Measurements from ENCODE around the gene MINDY2. TPM values are rescaled to one million over a fixed set of nuclear protein-coding genes. Genes with fewer than 3 reads are reported as not detected.

MINDY2 gene
- 1 to 10 TPM; 2.1 to 7.5 (median 3.8) TPM for polyA plus RNA-seq

- 0% methylated on average over 74 to 75 of the region's 75 CpGs for WGBS, 3 donors
- peak within 1 kb of the TSS; percentile 82 for H3K27ac ChIP-seq (ENCODE audit: low read depth, low read length)
Measured at GRCh38 chr15:58770857-58771620, at the start of gene MINDY2. Gene MINDY2, plus strand, starts transcription at chr15:58771302. Its CDS starts 94 bp downstream, at chr15:58771396.

GRCh38 chr15:58724466-58724865 is 46.6 kb upstream of the MINDY2 start:
- no peak overlapping the region for H3K27ac ChIP-seq (ENCODE audit: low read depth, low read length)
- WGBS, 3 donors, result 35 to 77% (median 37%) methylated on average over 1 of the region's 1 CpG

GRCh38 chr15:58726867-58727266 is 44.2 kb upstream of the MINDY2 start:
- H3K27ac ChIP-seq (ENCODE audit: low read depth, low read length), result no peak overlapping the region
- 89 to 91% (median 90%) methylated on average over 12 of the region's 12 CpGs for WGBS, 3 donors

GRCh38 chr15:58731756-58732535 is 39.2 kb upstream of the MINDY2 start:
- no peak overlapping the region for H3K27ac ChIP-seq (ENCODE audit: low read depth, low read length)
- WGBS, 3 donors, result 81 to 92% (median 88%) methylated on average over 5 of the region's 5 CpGs

- 94 to 96% (median 95%) methylated on average over 4 of the region's 4 CpGs for WGBS, 3 donors
- H3K27ac ChIP-seq (ENCODE audit: low read depth, low read length), result no peak overlapping the region
Measured at GRCh38 chr15:58732625-58733363, 38.3 kb upstream of the MINDY2 start.

- 27 to 61% (median 53%) methylated on average over 2 of the region's 2 CpGs for WGBS, 3 donors
- H3K27ac ChIP-seq (ENCODE audit: low read depth, low read length), result no peak overlapping the region
Measured at GRCh38 chr15:58734859-58735258, 36.2 kb upstream of the MINDY2 start.

- H3K27ac ChIP-seq (ENCODE audit: low read depth, low read length), result no peak overlapping the region
- WGBS, 3 donors, result 72 to 77% (median 74%) methylated on average over 2 of the region's 2 CpGs
Measured at GRCh38 chr15:58736018-58736643, 35.0 kb upstream of the MINDY2 start.

- no peak overlapping the region for H3K27ac ChIP-seq (ENCODE audit: low read depth, low read length)
- 76 to 92% (median 92%) methylated on average over 3 of the region's 3 CpGs for WGBS, 3 donors
Measured at GRCh38 chr15:58737298-58737697, 33.8 kb upstream of the MINDY2 start.

GRCh38 chr15:58738046-58738707 is 32.9 kb upstream of the MINDY2 start:
- WGBS, 3 donors, result 63 to 80% (median 63%) methylated on average over 1 of the region's 1 CpG

GRCh38 chr15:58740436-58740835 is 30.7 kb upstream of the MINDY2 start:
- no peak overlapping the region for H3K27ac ChIP-seq (ENCODE audit: low read depth, low read length)
- WGBS, 3 donors, result 88 to 93% (median 91%) methylated on average over 4 of the region's 4 CpGs

More at GRCh38 chr15:58738046-58738707, 32.9 kb upstream of the MINDY2 start:
- H3K27ac ChIP-seq (ENCODE audit: low read depth, low read length), result no peak overlapping the region

GRCh38 chr15:58741032-58741431 is 30.1 kb upstream of the MINDY2 start:
- no peak overlapping the region for H3K27ac ChIP-seq (ENCODE audit: low read depth, low read length)
- 69 to 93% (median 86%) methylated on average over 2 of the region's 2 CpGs for WGBS, 3 donors

- H3K27ac ChIP-seq (ENCODE audit: low read depth, low read length), result no peak overlapping the region
- WGBS, 3 donors, result 67 to 81% (median 75%) methylated on average over 8 of the region's 8 CpGs
Measured at GRCh38 chr15:58742022-58742813, 28.9 kb upstream of the MINDY2 start.

GRCh38 chr15:58742819-58743502 is 28.1 kb upstream of the MINDY2 start:
- WGBS, 3 donors, result 86 to 93% (median 92%) methylated on average over 5 of the region's 5 CpGs
- H3K27ac ChIP-seq (ENCODE audit: low read depth, low read length), result no peak overlapping the region

- H3K27ac ChIP-seq (ENCODE audit: low read depth, low read length), result no peak overlapping the region
- 93 to 100% (median 100%) methylated on average over 1 of the region's 1 CpG for WGBS, 3 donors
Measured at GRCh38 chr15:58746174-58746573, 24.9 kb upstream of the MINDY2 start.

GRCh38 chr15:58748040-58748851 is 22.9 kb upstream of the MINDY2 start:
- H3K27ac ChIP-seq (ENCODE audit: low read depth, low read length), result peak overlapping the region; percentile 94
- WGBS, 3 donors, result 5 to 7% (median 6%) methylated on average over 14 of the region's 14 CpGs
